H9 (cell line): Measurements from ENCODE around the gene DMWD. TPM values are rescaled to one million over a fixed set of nuclear protein-coding genes. Genes with fewer than 3 reads are reported as not detected.

ENCODE experiments used
- DNase-seq: peaks from one replicate; pipeline ENCODE4 v3.0.0-alpha.2; 2017
- H2AFZ ChIP-seq: one replicate; pipeline ENCODE4 v1.6.1; 2013; ENCODE audit warnings: mild to moderate bottlenecking, low read length, control low read depth, moderate library complexity
- H2AK5ac ChIP-seq: 2 replicates; pipeline ENCODE4 v1.6.1; 2013; ENCODE audit warnings: low read length, control low read depth, mixed read lengths; ENCODE audit not compliant: insufficient read length
- H2BK120ac ChIP-seq: one replicate; pipeline ENCODE4 v1.6.1; 2013; ENCODE audit warnings: low read depth, mild to moderate bottlenecking, low read length, control low read depth, inconsistent platforms; ENCODE audit not compliant: poor library complexity, severe bottlenecking
- H2BK12ac ChIP-seq: 2 replicates; pipeline ENCODE4 v1.6.1; 2013; ENCODE audit warnings: low read length, control low read depth, mixed read lengths, low read depth; ENCODE audit not compliant: insufficient read length
- H2BK15ac ChIP-seq: 2 replicates; pipeline ENCODE4 v1.6.1; 2013; ENCODE audit warnings: low read depth, low read length, control low read depth
- H2BK20ac ChIP-seq: one replicate; pipeline ENCODE4 v1.6.1; 2013; ENCODE audit warnings: low read depth, mild to moderate bottlenecking, low read length, control low read depth, inconsistent platforms; ENCODE audit not compliant: poor library complexity, severe bottlenecking
- H2BK5ac ChIP-seq: 2 replicates; pipeline ENCODE4 v1.6.1; 2013; ENCODE audit warnings: low read length, control low read depth, mixed read lengths; ENCODE audit not compliant: insufficient read length
- H3K14ac ChIP-seq: 2 replicates; pipeline ENCODE4 v1.6.1; 2013; ENCODE audit warnings: low read length, control low read depth; ENCODE audit not compliant: insufficient read depth
- H3K18ac ChIP-seq: 2 replicates; pipeline ENCODE4 v1.6.1; 2013; ENCODE audit warnings: low read depth, mild to moderate bottlenecking, mixed read lengths, low read length, control low read depth; ENCODE audit not compliant: insufficient read length
- H3K23ac ChIP-seq: 2 replicates; pipeline ENCODE4 v1.6.1; 2013; ENCODE audit warnings: low read length, control low read depth, mixed read lengths, low read depth; ENCODE audit not compliant: insufficient read length
- H3K23me2 ChIP-seq: 2 replicates; pipeline ENCODE4 v1.6.1; 2013; ENCODE audit warnings: low read depth, mild to moderate bottlenecking, mixed read lengths, low read length, control low read depth; ENCODE audit not compliant: insufficient read length, poor library complexity, severe bottlenecking
- H3K27ac ChIP-seq: 2 replicates; pipeline ENCODE4 v1.5.1; 2013; ENCODE audit warnings: low read length, control low read depth, mixed read lengths, low read depth; ENCODE audit not compliant: insufficient read length
- H3K27me3 ChIP-seq: 2 replicates; pipeline ENCODE4 v1.6.1; 2013; ENCODE audit warnings: low read length, control low read depth, inconsistent platforms; ENCODE audit not compliant: insufficient read depth
- H3K4ac ChIP-seq: 2 replicates; pipeline ENCODE4 v1.6.1; 2013; ENCODE audit warnings: low read depth, mild to moderate bottlenecking, control low read depth, inconsistent platforms, low read length, moderate library complexity
- H3K4me1 ChIP-seq: 2 replicates; pipeline ENCODE4 v1.6.1; 2013; ENCODE audit warnings: low read length, control low read depth, inconsistent platforms; ENCODE audit not compliant: insufficient read depth
- H3K4me2 ChIP-seq: 2 replicates; pipeline ENCODE4 v1.6.1; 2013; ENCODE audit warnings: low read length, control low read depth, mixed read lengths; ENCODE audit not compliant: insufficient read length, insufficient read depth
- H3K56ac ChIP-seq: 2 replicates; pipeline ENCODE4 v1.6.1; 2013; ENCODE audit warnings: low read depth, mild to moderate bottlenecking, mixed read lengths, low read length, control low read depth; ENCODE audit not compliant: insufficient read length
- H3K79me1 ChIP-seq: 2 replicates; pipeline ENCODE4 v1.6.1; 2013; ENCODE audit warnings: low read depth, mild to moderate bottlenecking, moderate library complexity, low read length, control low read depth, inconsistent platforms; ENCODE audit not compliant: insufficient read depth, poor library complexity, severe bottlenecking
- H3K79me2 ChIP-seq: 2 replicates; pipeline ENCODE4 v1.6.1; 2013; ENCODE audit warnings: low read length, control low read depth, inconsistent platforms; ENCODE audit not compliant: insufficient read depth
- H3K9ac ChIP-seq: 2 replicates; pipeline ENCODE4 v1.6.1; 2013; ENCODE audit warnings: low read length, control low read depth, mixed read lengths; ENCODE audit not compliant: insufficient read length; ENCODE audit errors: extremely low read depth
- H3K9me3 ChIP-seq: one replicate; pipeline ENCODE4 v1.6.1; 2013; ENCODE audit warnings: low read depth, low read length, inconsistent platforms; ENCODE audit not compliant: control insufficient read depth
- H3T11ph ChIP-seq: one replicate; pipeline ENCODE4 v1.6.1; 2013; ENCODE audit warnings: mild to moderate bottlenecking, low read length, control low read depth, inconsistent platforms
- H4K20me1 ChIP-seq: one replicate; pipeline ENCODE4 v1.6.1; 2013; ENCODE audit not compliant: control insufficient read depth, insufficient read length, insufficient read depth
- H4K5ac ChIP-seq: 2 replicates; pipeline ENCODE4 v1.6.1; 2013; ENCODE audit warnings: low read depth, mild to moderate bottlenecking, mixed read lengths, low read length, control low read depth; ENCODE audit not compliant: insufficient read length
- H4K8ac ChIP-seq: replicated peaks from 2 replicates; pipeline ENCODE4 v1.6.1; 2013; ENCODE audit warnings: low read length, control low read depth, mixed read lengths, low read depth; ENCODE audit not compliant: insufficient read length
- H4K91ac ChIP-seq: 2 replicates; pipeline ENCODE4 v1.6.1; 2013; ENCODE audit warnings: low read depth, mild to moderate bottlenecking, moderate library complexity, mixed read lengths, low read length, control low read depth; ENCODE audit not compliant: insufficient read length
- H3K27ac Mint-ChIP-seq, 3 experiments: 2 replicates in 2 of 3; 3 replicates in 1 of 3; pipeline ENCODE4 v1.8.0; 2020 to 2021; ENCODE audit warnings: mixed read lengths in 3 of 3, mild to moderate bottlenecking in 1 of 3, moderate library complexity in 1 of 3
- H3K27me3 Mint-ChIP-seq: 2 replicates; pipeline ENCODE4 v1.8.0; 2021; ENCODE audit warnings: low read depth, mild to moderate bottlenecking, moderate library complexity, mixed read lengths
- H3K36me3 Mint-ChIP-seq, 3 experiments: 2 replicates in 2 of 3; 3 replicates in 1 of 3; pipeline ENCODE4 v1.8.0; 2020 to 2021; ENCODE audit warnings: low read depth in 3 of 3, mixed read lengths in 3 of 3; ENCODE audit not compliant: insufficient read depth in 1 of 3
- H3K4me1 Mint-ChIP-seq, 2 experiments: 2 replicates each; pipeline ENCODE4 v1.8.0; 2020; ENCODE audit warnings: mixed read lengths in 2 of 2
- H3K4me3 Mint-ChIP-seq, 2 experiments: 2 replicates in 1 of 2; 3 replicates in 1 of 2; pipeline ENCODE4 v1.8.0; 2020 to 2021; ENCODE audit warnings: mild to moderate bottlenecking in 2 of 2, mixed read lengths in 2 of 2, moderate library complexity in 1 of 2
- H3K9me3 Mint-ChIP-seq, 2 experiments: 2 replicates in 1 of 2; 3 replicates in 1 of 2; pipeline ENCODE4 v1.8.0; 2020; ENCODE audit warnings: mild to moderate bottlenecking in 2 of 2, mixed read lengths in 2 of 2, moderate library complexity in 1 of 2
- WGBS: extraction: QIAGEN DNeasy Blood & Tissue Kit; methylation state at CpG from one replicate; pipeline ENCODE4 v1.1.7; 2013; ENCODE audit warnings: missing lambda C conversion rate, low lambda C conversion rate, mixed read lengths; ENCODE audit not compliant: insufficient read length; ENCODE audit errors: extremely low coverage; 5-methylcytosine and 5-hydroxymethylcytosine counted together
- total RNA-seq: library from RNA; stranded (reverse); gene quantifications from 2 replicates; pipeline ENCODE4 v1.2.1, GENCODE V29; 2021
- TF ChIP-seq, protein P1 (sequence below): fragments of 200-600 bp; sonication (generic); conservative IDR thresholded peaks from 3 replicates; pipeline ENCODE4 v1.8.0; 2021; ENCODE audit warnings: antibody characterized with exemption, mild to moderate bottlenecking

DMWD gene
- total RNA-seq, 1 experiment from 2014 or later = 75.1 TPM

- H3K9me3 Mint-ChIP-seq = no peaks in the 10 kb centered on the region
- Histone ChIP-seq H2AK5ac (no peak overlapping the region), H2BK120ac (no peak overlapping the region), H3K4me1 (no peaks in the 10 kb centered on the region), H3K79me1 (peaks cover 2% of the 10 kb centered on the region), H2BK15ac (no peak overlapping the region), H3K56ac (no peak overlapping the region), H4K8ac (no peak overlapping the region), H2BK20ac (no peak overlapping the region), H3K14ac (no peak overlapping the region), H3T11ph (no peak overlapping the region), H3K23ac (no peak overlapping the region), H3K27ac (no peak overlapping the region), H2BK5ac (no peak overlapping the region), H2AFZ (no peak overlapping the region), H3K4ac (no peak overlapping the region), H4K5ac (no peak overlapping the region), H3K79me2 (0 out of 2 replicates have a peak, but pooled peaks cover 3% of the 10 kb centered on the region), H3K23me2 (peaks cover under 1% of the 10 kb centered on the region), H2BK12ac (no peak overlapping the region), H3K9me3 (no peaks in the 10 kb centered on the region), H4K20me1 (no peaks in the 10 kb centered on the region), H3K9ac (no peak overlapping the region), H3K4me2 (no peak overlapping the region), H3K18ac (no peak overlapping the region), H3K27me3 (no peaks in the 10 kb centered on the region), H4K91ac (no peak overlapping the region)
- no CpG with 5 or more reads among the region's 21 CpGs for WGBS
- H3K27me3 Mint-ChIP-seq = peaks cover 5% of the 10 kb centered on the region; the same call in 1 of the 2 replicates
- peak overlapping the region in 1 of 2 experiments; percentile 35; a peak in 1 of 5 replicates for H3K4me3 Mint-ChIP-seq
- H3K36me3 Mint-ChIP-seq = peaks cover 22 to 58% (median 54%) of the 10 kb centered on the region in 3 experiments
- TF ChIP-seq, protein P1, sequence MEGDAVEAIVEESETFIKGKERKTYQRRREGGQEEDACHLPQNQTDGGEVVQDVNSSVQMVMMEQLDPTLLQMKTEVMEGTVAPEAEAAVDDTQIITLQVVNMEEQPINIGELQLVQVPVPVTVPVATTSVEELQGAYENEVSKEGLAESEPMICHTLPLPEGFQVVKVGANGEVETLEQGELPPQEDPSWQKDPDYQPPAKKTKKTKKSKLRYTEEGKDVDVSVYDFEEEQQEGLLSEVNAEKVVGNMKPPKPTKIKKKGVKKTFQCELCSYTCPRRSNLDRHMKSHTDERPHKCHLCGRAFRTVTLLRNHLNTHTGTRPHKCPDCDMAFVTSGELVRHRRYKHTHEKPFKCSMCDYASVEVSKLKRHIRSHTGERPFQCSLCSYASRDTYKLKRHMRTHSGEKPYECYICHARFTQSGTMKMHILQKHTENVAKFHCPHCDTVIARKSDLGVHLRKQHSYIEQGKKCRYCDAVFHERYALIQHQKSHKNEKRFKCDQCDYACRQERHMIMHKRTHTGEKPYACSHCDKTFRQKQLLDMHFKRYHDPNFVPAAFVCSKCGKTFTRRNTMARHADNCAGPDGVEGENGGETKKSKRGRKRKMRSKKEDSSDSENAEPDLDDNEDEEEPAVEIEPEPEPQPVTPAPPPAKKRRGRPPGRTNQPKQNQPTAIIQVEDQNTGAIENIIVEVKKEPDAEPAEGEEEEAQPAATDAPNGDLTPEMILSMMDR = no peak
- peaks cover 9 to 24% of the 10 kb centered on the region in 2 experiments for H3K4me1 Mint-ChIP-seq
- no peak overlapping the region for H3K27ac Mint-ChIP-seq
- DNase-seq = no peak
Measured at GRCh38 chr19:45786533-45786894, 6.1 kb downstream of the DMWD start.
